ENCODE results near the gene ERICH2. TPM values are rescaled to one million over a fixed set of nuclear protein-coding genes. Genes with fewer than 3 reads are reported as not detected.

The ERICH2 gene
- total and polyA plus RNA-seq, 2 of the 13 experiments (the other 11 are each of a cell fraction or from before 2014, with no cell fraction given), result not detected

DNA sequence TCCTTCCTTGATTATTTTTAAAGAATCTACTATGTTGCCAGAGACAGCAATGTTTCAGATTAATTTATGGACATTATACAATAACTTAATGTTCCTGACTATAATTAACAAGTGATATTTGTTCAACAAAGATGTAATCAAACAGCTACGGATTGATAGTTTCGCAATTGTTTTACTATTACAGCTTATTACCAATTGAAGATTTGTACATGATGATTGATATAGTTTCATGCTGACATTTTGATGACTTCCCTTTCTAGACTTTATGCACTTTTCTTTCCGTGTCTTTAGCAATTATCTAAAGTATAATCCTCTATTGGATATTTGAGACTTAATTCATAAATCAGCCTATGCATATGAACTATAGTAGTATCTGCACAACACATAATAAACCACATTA, 48.5 kb upstream of the ERICH2 start:
- Histone ChIP-seq H3K9ac (ENCODE audit: insufficient read depth, low read depth, low read length) (no peak overlapping the region), H3K4me1 (ENCODE audit: insufficient read depth, low read length) (peaks cover 25% of the 10 kb centered on the region), H3K36me3 (replicated peaks in 1 of 2; ENCODE audit: control insufficient read depth in 1 of 2, insufficient read depth in 2 of 2, low read length in 2 of 2) (peaks cover 7 to 9% of the 10 kb centered on the region in 2 experiments; a peak in 4 of 5 replicates), H3K27me3 (ENCODE audit: control insufficient read depth in 1 of 2, insufficient read depth in 2 of 2, low read length in 2 of 2) (no peaks in the 10 kb centered on the region; a peak in 1 of 5 replicates), H3K4me3 (replicated peaks in 1 of 3; ENCODE audit: insufficient read depth in 1 of 3, low read depth in 2 of 3, low read length in 3 of 3) (no peak overlapping the region), H3K4me2 (ENCODE audit: low read depth, low read length) (no peak overlapping the region), H2AFZ (ENCODE audit: low read length) (no peak overlapping the region), H3K79me2 (ENCODE audit: insufficient read depth, low read length) (peaks cover 36% of the 10 kb centered on the region), H3K9me3 (ENCODE audit: low read length) (no peaks in the 10 kb centered on the region), H3K27ac (ENCODE audit: extremely low read length, insufficient read depth, low read length) (no peak overlapping the region), H4K20me1 (ENCODE audit: insufficient read depth, low read length) (peaks cover 55% of the 10 kb centered on the region)
- intact Hi-C loops (cut with micrococcal nuclease; ENCODE audit: unreplicated experiment), result no loop called here
- DNase-seq (ENCODE audit: low spot score) (no peak), FAIRE-seq (no peak), ATAC-seq (no peak)
- TF ChIP-seq CEBPB (IDR thresholded peaks at IDR 0.05; ENCODE audit: borderline replicate concordance, low read depth, low read length) (peak; percentile 87), ZNF550 (CRISPR knock-in tag; IDR thresholded peaks at IDR 0.05; ENCODE audit: borderline replicate concordance) (no peak), ZFP37 (CRISPR knock-in tag; IDR thresholded peaks at IDR 0.05; ENCODE audit: borderline replicate concordance) (no peak), RBFOX2 (IDR thresholded peaks at IDR 0.05; ENCODE audit: low read depth, low read length) (peak; percentile 75), SRSF4 (IDR thresholded peaks at IDR 0.05; ENCODE audit: low read depth, low read length, poor library complexity, severe bottlenecking) (peak; percentile 88), TCF7L2 (IDR thresholded peaks at IDR 0.05; ENCODE audit: low read depth, low read length) (0 out of 2 replicates have a peak, but pooled peaks have one; percentile 7), CEBPG (CRISPR knock-in tag; IDR thresholded peaks at IDR 0.05) (peak; percentile 13; the same call in 1 of the 2 replicates), ZNF234 (CRISPR knock-in tag; conservative IDR thresholded peaks at IDR 0.05) (no peak), AGO2 (optimal IDR thresholded peaks at IDR 0.05; ENCODE audit: low read depth, low read length) (peak; percentile 66), ZNF143 (CRISPR knock-in tag; IDR thresholded peaks at IDR 0.05) (no peak)
- TF ChIP-seq, protein P1, sequence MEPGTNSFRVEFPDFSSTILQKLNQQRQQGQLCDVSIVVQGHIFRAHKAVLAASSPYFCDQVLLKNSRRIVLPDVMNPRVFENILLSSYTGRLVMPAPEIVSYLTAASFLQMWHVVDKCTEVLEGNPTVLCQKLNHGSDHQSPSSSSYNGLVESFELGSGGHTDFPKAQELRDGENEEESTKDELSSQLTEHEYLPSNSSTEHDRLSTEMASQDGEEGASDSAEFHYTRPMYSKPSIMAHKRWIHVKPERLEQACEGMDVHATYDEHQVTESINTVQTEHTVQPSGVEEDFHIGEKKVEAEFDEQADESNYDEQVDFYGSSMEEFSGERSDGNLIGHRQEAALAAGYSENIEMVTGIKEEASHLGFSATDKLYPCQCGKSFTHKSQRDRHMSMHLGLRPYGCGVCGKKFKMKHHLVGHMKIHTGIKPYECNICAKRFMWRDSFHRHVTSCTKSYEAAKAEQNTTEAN (CRISPR knock-in tag; conservative IDR thresholded peaks at IDR 0.05), result no peak
- CTCF ChIA-PET (ENCODE audit: low intra/inter-chr PET ratio, low total read pairs), result no interaction called here
- in situ Hi-C loops (cut with HindIII; ENCODE audit: extremely low pct_ligation_motif_present, low pct_unique_long_range_greater_than_20kb), result no loop called here
- 96% methylated on average over 3 of the region's 3 CpGs for WGBS (ENCODE audit: low lambda C conversion rate)
- BruUV-seq (replicated peaks), result no TSS peak
- POLR2A ChIA-PET, result interaction anchor here (1.2 to 8.5 kb wide), 2 partner anchors 8 to 13 kb away, joined by 3 to 78 read pairs; partner anchors contain the start of gene SP5
